Skeletal muscle cell (primary cell): Measurements from ENCODE around the gene IL12B.

ENCODE experiments used
- DNase-seq: peaks from one replicate; pipeline ENCODE4 v3.0.0-alpha.2; 2010; ENCODE audit warnings: low read depth
- H3K4me3 ChIP-seq: 2 replicates; pipeline ENCODE4 v1.5.1; 2011; ENCODE audit warnings: low read depth, mild to moderate bottlenecking, control low read depth, low read length, moderate library complexity

IL12B gene

DNA sequence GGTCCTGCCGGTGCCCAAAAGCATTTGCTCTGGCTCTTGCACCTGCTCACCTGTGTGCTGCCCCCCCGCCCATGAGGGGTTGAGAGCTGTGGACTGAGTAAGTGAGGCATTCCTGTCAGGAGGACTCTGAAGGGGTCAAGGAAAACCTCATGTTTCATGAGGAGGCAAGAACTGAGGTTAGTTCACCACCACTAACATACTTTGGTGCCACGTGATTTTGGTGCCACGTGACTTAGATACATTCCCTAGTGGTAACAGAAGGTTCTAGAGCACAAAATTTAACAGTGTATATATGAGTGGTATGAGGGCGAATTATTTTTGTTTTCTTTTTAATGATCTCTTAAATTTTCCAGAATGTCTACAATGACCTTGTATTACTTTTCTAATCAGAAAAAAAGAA lies 6.3 kb upstream of the IL12B start:
- no peak for DNase-seq
- H3K4me3 ChIP-seq = no peak overlapping the region

DNA sequence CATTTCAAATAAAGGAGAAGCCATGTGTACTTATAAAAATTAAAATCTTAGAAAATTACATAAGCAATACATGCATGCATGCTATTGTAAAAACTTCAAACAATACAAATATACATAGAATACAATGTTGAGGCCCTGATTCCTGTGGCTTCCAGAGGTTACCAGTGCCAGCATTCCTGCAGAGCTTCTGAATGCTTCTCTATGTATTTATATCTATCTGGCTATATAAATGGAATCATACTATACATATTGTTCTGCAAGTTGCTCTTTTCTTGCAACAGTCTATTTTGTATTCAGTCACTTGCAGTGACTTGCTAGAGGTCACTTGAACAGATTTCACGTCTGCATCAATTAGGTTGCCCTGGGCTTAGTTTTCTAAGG lies 3.2 kb upstream of the IL12B start:
- DNase-seq = no peak

GRCh38 chr5:159332800-159333544 lies 2.7 kb upstream of the IL12B start:
- H3K4me3 ChIP-seq = no peak overlapping the region
- no peak for DNase-seq

More for the DNA sequence above, 3.2 kb upstream of the IL12B start:
- no peak overlapping the region for H3K4me3 ChIP-seq

- H3K4me3 ChIP-seq = peak overlapping the region; percentile 49
- no peak for DNase-seq
These were observed 1.0 kb upstream of the IL12B start for GRCh38 chr5:159331093-159331973.

DNA sequence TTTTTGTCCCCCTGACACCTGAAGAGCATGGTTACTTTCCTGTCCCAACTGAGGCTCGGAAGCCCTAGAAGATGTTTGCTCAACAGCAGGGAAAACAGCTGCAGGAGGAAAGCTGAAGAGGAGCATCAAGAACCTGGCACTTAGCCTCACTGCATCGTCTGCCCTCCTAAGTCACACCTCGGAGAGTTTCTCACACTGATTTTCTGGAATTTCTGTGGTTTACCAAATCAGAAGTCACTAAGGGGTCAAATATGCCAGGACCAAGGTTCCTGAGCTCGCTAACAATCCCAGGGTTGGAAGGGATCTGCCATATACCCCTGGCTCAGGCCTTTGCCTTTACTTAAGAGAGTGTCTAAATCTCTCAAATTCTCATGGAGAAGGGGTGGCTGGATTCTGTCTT lies 5.3 kb downstream of the IL12B start:
- no peak overlapping the region for H3K4me3 ChIP-seq
- no peak for DNase-seq

DNA sequence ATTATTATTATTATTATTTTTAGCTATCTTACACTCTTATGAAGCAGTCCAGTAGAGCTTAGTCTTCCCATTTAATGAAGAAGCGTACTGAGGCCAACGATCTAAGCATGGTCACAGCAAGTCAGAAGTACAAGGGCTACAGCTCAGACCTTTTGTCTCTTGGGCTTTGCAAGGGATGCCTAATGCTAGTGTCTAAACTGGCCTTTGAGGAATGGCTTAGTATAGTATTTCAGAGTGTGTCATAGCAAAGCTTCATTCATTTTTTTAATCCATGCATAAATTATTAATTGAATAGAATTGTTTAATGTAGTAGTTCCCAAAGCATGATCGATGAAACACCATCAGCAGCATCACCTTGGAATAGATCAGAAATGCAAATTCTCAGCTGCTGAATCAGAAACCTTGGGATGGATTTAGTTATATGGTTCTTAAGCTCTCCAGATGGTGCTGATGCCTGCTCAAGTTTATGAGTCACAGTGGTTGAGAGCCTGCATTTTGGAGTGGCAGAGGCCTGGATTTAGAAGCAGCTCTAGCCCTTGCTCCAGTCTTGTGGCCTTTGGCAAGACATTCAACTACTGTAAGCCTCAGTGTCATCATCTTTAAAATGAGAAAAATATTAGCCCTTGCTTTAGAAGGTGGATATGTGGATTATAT lies 6.1 kb downstream of the IL12B start:
- DNase-seq = peak; percentile 56
- H3K4me3 ChIP-seq = no peak overlapping the region

DNA sequence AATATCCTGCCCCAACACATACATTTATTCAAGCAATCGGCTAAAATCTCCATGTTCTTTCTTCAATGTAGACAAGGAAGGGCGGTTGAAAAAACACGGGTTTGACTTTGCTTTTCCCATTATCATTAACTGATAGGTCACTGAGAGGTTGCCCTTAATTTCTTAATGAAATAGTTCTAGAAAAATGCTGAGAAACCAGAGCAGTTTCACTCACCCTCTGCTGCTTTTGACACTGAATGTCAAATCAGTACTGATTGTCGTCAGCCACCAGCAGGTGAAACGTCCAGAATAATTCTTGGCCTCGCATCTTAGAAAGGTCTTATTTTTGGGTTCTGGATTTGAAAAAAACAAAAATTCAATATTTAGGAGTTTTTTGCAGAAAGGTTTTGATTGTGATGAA lies 8.1 kb downstream of the IL12B start:
- no peak overlapping the region for H3K4me3 ChIP-seq
- no peak for DNase-seq

GRCh38 chr5:159319832-159320231 lies 10.5 kb downstream of the IL12B start:
- no peak overlapping the region for H3K4me3 ChIP-seq
- no peak for DNase-seq

DNA sequence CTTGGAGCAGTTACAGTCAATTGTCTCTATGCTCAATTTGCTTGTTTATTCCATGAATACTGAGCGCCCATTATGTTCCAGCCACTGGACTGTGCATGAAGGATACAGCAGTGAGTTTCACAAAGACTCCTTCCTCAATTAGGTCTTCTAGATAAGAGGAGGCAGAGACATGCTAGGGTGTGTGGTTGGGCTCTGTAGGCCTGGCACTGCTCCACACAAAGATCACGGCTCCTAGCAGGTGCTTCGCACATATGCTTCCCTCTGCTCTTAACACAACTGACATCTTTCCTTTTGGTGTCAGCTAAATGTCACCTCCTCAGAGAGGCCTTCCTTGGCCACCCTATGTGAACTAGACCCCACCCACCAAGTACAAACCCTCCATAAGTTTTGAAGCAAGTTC lies 10.9 kb downstream of the IL12B start:
- no peak for DNase-seq
- H3K4me3 ChIP-seq = no peak overlapping the region

- H3K4me3 ChIP-seq = no peak overlapping the region
- no peak for DNase-seq
These were observed 11.8 kb downstream of the IL12B start for GRCh38 chr5:159318448-159318847.

- DNase-seq = no peak
- no peak overlapping the region for H3K4me3 ChIP-seq
These were observed 12.4 kb downstream of the IL12B start for GRCh38 chr5:159317849-159318248.

DNA sequence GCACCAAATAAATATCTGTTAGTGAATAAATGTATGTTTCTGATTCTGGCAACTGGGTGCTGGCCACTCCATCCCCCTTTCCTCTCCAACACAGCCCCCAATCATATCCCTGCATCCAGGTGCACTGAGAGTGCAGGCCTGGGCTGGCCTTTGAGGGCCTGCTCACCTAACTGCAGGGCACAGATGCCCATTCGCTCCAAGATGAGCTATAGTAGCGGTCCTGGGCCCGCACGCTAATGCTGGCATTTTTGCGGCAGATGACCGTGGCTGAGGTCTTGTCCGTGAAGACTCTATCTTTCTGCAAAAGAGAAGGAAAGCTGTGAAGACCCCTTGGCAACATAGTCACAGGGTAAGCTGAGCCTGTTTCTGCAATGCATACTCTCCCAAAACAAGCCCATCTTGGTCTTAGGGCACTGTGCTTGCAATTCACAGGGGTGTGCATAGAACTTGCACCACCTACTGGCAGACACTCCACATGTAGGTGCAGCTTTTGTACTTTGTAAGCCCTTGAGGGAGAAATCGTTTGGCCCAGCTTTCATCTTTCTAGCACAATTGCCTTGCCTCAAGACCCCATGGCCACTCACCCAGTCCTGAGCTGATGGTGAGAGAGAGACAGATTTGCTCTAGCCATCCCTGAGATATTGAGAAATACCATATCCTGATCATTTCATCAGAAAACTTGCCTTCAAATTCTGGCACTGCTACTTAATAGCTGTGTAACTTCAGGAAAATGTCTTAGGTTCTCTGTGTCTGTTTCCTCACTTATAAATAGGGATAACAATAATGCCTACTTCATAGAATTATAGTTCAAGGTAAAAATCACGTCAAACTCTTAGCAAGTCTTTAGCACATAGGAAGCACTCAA lies 13.5 kb downstream of the IL12B start:
- H3K4me3 ChIP-seq = no peak overlapping the region
- DNase-seq = peak; percentile 24

DNA sequence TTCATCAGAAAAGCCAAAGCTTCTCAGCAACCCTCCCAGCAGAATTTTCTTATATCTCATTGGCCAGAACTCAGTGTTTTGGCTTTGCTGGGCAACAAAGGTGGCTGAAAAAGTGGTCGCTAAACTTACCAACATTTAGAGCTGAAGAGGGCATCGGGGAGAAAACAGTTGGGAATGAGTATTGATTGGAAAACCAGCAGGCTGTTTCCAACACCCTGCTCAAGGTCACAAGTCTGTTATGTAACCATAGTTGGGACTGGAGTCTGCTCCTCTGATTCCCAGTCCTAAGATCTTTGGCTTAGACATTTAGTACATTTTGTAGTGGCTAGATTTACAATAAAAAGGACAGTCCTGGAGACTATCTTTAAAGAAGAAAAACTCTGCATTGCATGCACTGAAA lies 17.1 kb downstream of the IL12B start:
- no peak overlapping the region for H3K4me3 ChIP-seq
- no peak for DNase-seq

GRCh38 chr5:159311063-159311462 lies 19.2 kb downstream of the IL12B start:
- no peak overlapping the region for H3K4me3 ChIP-seq
- DNase-seq = no peak

DNA sequence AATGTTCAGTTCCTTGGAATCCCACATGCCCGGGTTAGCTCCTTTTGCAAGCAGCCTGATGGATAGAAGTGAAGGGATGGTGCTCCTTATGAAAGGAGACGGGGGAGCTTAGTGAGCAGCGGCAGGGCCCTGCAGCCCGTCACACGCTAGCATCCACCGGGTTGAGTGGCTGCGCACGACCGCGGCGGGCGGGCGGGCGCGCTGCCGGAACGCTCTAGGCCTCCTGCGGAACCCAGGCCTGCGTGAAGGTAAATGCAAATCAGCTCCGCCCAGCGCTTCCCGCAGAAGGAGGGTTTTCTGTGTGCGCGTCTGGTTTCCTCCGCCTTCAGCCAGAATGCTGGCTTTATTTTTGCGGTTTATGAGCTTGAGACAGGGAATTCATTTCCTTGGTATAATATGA lies 19.8 kb downstream of the IL12B start:
- peak overlapping the region; percentile 11 for H3K4me3 ChIP-seq
- DNase-seq = no peak

DNA sequence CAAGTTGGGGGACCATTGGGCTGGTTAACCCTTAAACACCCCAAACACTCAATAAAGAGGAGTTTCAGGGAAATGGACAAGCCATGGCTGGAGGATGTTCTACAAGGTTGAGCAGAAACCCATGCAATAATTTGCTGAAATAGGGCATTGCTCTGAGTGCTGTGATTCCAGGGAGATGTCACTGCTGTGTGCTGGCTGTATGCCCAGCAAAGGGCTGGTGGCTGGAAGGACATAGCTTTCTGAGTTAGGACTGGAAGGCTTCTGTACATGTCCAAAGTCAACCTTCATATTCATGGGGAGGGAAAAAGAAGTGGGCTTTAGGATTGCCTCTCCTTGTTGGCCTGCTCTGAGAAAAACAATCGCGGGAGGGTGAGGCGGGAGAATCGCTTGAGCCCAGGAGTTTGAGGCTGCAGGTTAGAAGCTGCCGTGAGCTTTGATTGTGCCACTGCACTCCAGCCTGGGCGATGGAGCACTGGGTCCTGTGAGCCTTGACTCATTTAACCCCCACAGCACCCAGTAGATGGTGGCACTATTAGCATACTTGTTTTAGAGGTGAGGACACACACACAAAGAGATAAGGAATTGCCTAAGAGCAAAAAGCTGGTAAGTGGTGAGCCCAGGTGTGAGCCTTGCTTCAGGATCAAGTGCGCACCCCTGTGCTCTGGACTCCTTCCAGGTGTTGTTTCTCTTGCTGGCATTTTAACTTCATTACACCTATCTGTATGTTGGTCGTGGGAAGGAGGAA lies 20.4 kb downstream of the IL12B start:
- H3K4me3 ChIP-seq = no peak overlapping the region
- DNase-seq = no peak

GRCh38 chr5:159304961-159305595 lies 25.2 kb downstream of the IL12B start:
- no peak for DNase-seq

DNA sequence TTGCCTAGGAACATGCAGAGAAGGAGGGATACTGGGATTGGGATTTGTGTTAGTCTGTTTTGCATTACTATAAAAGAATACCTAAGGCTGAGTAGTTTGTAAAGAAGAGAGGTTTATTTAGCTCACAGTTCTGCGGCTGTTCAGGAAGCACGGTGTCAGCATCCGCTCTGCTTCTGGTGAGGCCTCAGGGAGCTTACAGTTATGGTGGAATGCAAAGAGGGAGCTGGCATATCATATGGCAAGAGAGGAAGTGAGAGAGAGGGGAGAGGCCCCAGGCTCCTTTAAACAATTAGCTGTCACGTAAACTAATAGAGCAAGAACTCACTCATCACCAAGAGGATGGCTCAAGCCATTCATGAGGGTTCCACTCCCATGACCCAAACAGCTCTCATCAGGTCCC lies 27.0 kb downstream of the IL12B start:
- no peak for DNase-seq
- H3K4me3 ChIP-seq = no peak overlapping the region

More at GRCh38 chr5:159304961-159305595, 25.2 kb downstream of the IL12B start:
- no peak overlapping the region for H3K4me3 ChIP-seq
